ENCODE results near the gene NT5M. TPM values are rescaled to one million over a fixed set of nuclear protein-coding genes. Genes with fewer than 3 reads are reported as not detected.

The NT5M gene
- 1.2 and 7.6 TPM in 2 replicates for total RNA-seq (2011; cell fraction: chromatin; rRNA removed; ENCODE audit: low replicate concordance)
- total RNA-seq (2011; cell fraction: nucleolus; rRNA removed) = 10.3 and 10.8 TPM in 2 replicates
- 4.5 and 5.5 TPM in 2 replicates for total RNA-seq (2011; cell fraction: nucleoplasm; rRNA removed)
- 9.1 and 10.2 TPM in 2 replicates for total RNA-seq (2014; rRNA removed)
- 1.5 and 1.8 TPM in 2 replicates for total RNA-seq (2014; rRNA removed; fragmentation: Illumina TruSeq; extraction: Trizol)
- total RNA-seq (2015; rRNA removed; fragmentation: Illumina TruSeq; extraction: Trizol) = 3.4 and 4.0 TPM in 2 replicates
- 8.8 and 10.1 TPM in 2 replicates for total RNA-seq (2021)
- polyA plus RNA-seq (2011; rRNA removed) = 4.9 and 9.1 TPM in 2 replicates
- 10.1 and 17.9 TPM in 2 replicates for polyA plus RNA-seq (2011; cell fraction: cytosol; rRNA removed)
- polyA plus RNA-seq (2011; cell fraction: nucleus; rRNA removed) = 15.2 and 18.1 TPM in 2 replicates
- 4.6 and 20.2 TPM in 2 replicates for polyA plus RNA-seq (2012)
- polyA plus RNA-seq (2014; fragmentation: Illumina TruSeq; extraction: Trizol) = 2.5 and 4.1 TPM in 2 replicates
- under 1 TPM; 0.24 to 0.43 TPM for polyA plus RNA-seq (2014; fragmentation: Nextera tagmentation; extraction: Ambion mirVana)
- 8.2 and 9.6 TPM in 2 replicates for polyA plus RNA-seq (2014; rRNA removed)
- polyA minus RNA-seq (2011; rRNA and poly(A)+ RNA removed) = 1.7 and 1.8 TPM in 2 replicates
- polyA minus RNA-seq (2011; cell fraction: cytosol; rRNA and poly(A)+ RNA removed) = 3.1 and 5.4 TPM in 2 replicates
- 7.1 and 7.8 TPM in 2 replicates for polyA minus RNA-seq (2011; cell fraction: nucleus; rRNA and poly(A)+ RNA removed)
- percentile 59 among the genes with signal in this experiment for Bru-seq, nascent RNA
- percentile 56 among the genes with signal in this experiment for BruChase-seq, experiment 1, labeled RNA remaining after a 2-hour chase
- percentile 53 among the genes with signal in this experiment for BruChase-seq, experiment 2, labeled RNA remaining after a 6-hour chase
- long read RNA-seq, experiment 1, transcript NT5M-207 (5 exons, 1,635 nt) = major isoform, 6 of 29 reads
- long read RNA-seq, experiment 1, transcript NT5M-201 (5 exons, 1,617 nt) = minor isoform, 5 of 29 reads
- long read RNA-seq, experiment 1, partial matches to known transcripts = 2 of 29 reads
- long read RNA-seq, experiment 1, other reads (novel, unspliced or antisense) = 16 of 29 reads
- long read RNA-seq, experiment 2, partial matches to known transcripts = 0 of 11 reads
- long read RNA-seq, experiment 2, other reads (novel, unspliced or antisense) = 8 of 11 reads
- long read RNA-seq, experiment 3, partial matches to known transcripts = 0 of 4 reads
- long read RNA-seq, experiment 3, other reads (novel, unspliced or antisense) = 3 of 4 reads

DNA sequence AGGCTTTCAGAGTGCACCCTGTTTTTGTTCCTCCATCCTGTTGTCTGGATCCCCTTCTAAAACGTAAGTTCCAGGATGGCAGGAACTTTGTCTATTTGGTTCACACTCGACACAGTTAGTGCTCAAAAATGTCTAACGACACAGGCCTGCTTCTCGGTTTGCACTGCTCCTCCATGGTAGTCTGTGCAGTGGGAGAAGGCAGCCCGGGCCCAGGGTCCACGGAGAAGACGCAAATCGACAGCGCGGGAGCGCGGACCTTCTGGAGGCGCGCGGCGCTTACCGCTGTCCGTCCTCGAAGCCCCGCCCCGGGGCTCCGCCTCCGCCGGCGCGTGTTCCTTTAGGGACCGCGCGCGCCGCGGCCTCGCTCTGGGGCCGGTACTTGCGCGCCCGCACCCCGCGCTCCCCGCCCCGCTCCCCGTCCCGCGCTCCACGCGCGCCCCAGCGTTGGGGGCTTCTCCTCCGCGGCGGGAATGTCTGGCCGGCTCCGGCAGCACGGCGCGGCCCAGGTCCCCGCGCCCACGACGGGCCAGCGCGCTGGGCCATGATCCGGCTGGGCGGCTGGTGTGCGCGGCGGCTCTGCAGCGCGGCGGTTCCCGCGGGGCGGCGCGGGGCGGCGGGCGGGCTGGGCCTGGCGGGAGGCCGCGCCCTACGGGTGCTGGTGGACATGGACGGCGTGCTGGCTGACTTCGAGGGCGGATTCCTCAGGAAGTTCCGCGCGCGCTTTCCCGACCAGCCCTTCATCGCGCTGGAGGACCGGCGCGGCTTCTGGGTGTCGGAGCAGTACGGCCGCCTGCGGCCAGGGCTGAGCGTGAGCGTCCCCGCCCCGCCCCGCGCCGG is at the start of gene NT5M:
Gene NT5M, plus strand, starts transcription at position 364 of the 837 bp plus-strand sequence. Its CDS starts 178 bp downstream, at position 542.
- POLR2A ChIA-PET = interaction anchor here (0.6 to 1.3 kb wide), 3 partner anchors 12 to 1005 kb away, joined by 3 to 4 read pairs (median 3); no protein-coding TSS in a partner anchor
- TF ChIP-seq POLR2B (IDR thresholded peaks at IDR 0.05; ENCODE audit: low read depth, partially characterized antibody) (peak; percentile 55), ZNF197 (CRISPR knock-in tag; IDR thresholded peaks at IDR 0.05; ENCODE audit: low read depth) (no peak), ATF1 (CRISPR knock-in tag; IDR thresholded peaks at IDR 0.05) (no peak), ATF1 (tag; IDR thresholded peaks at IDR 0.05) (peak; percentile 30; the same call in 1 of the 2 replicates), TARDBP (IDR thresholded peaks at IDR 0.05) (no peak), ZNF146 (CRISPR knock-in tag; IDR thresholded peaks at IDR 0.05; ENCODE audit: unreplicated experiment) (no peak), TFAP4 (CRISPR knock-in tag; IDR thresholded peaks at IDR 0.05; ENCODE audit: borderline replicate concordance) (peak; percentile 29; the same call in 1 of the 2 replicates), HNRNPLL (IDR thresholded peaks at IDR 0.05; ENCODE audit: low read depth, low read length, poor library complexity, severe bottlenecking) (peak; percentile 73), IFI16 (CRISPR knock-in tag; IDR thresholded peaks at IDR 0.05) (no peak), RBBP5 (IDR thresholded peaks at IDR 0.05; ENCODE audit: borderline replicate concordance, insufficient read depth, low read length, poor library complexity, severe bottlenecking) (peak; percentile 48), GABPA (tag; conservative IDR thresholded peaks at IDR 0.05; ENCODE audit: low read depth) (peak; percentile 27; the same call in 1 of the 2 replicates), CHCHD3 (CRISPR knock-in tag; IDR thresholded peaks at IDR 0.05) (no peak), ZNF121 (CRISPR knock-in tag; conservative IDR thresholded peaks at IDR 0.05) (no peak)
- TF ChIP-seq, protein P1, sequence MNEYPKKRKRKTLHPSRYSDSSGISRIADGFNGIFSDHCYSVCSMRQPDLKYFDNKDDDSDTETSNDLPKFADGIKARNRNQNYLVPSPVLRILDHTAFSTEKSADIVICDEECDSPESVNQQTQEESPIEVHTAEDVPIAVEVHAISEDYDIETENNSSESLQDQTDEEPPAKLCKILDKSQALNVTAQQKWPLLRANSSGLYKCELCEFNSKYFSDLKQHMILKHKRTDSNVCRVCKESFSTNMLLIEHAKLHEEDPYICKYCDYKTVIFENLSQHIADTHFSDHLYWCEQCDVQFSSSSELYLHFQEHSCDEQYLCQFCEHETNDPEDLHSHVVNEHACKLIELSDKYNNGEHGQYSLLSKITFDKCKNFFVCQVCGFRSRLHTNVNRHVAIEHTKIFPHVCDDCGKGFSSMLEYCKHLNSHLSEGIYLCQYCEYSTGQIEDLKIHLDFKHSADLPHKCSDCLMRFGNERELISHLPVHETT (CRISPR knock-in tag; conservative IDR thresholded peaks at IDR 0.05 in 1 of 2, IDR thresholded peaks at IDR 0.05 in 1 of 2) = 0 out of 4 replicates have a peak, but pooled peaks of 1 of the 2 experiments have one; percentile 18

More for the DNA sequence above, at the start of gene NT5M:
- Histone ChIP-seq H3K4me2 (ENCODE audit: insufficient read depth, low read length) (peak within 1 kb of the TSS; percentile 90), H3K9ac (ENCODE audit: insufficient read depth in 1 of 2, low read depth in 2 of 2, low read length in 2 of 2) (peak within 1 kb of the TSS; percentile 85 to 90), H3K4me3 (peak within 1 kb of the TSS; percentile 74), H3K9me3 (replicated peaks; ENCODE audit: control insufficient read depth, insufficient read depth, low read depth, low read length) (no peaks in the 10 kb centered on the region), H3K4me1 (replicated peaks in 1 of 2; ENCODE audit: control insufficient read depth in 2 of 2, insufficient read depth in 2 of 2, low read length in 2 of 2) (peaks cover 18 to 22% of the 10 kb centered on the region in 2 experiments; a peak in 4 of 5 replicates), H4K20me1 (replicated peaks; ENCODE audit: control insufficient read depth, insufficient read depth, low read length) (no peaks in the 10 kb centered on the region), H3K9me1 (ENCODE audit: control insufficient read depth, insufficient read depth, low read length) (no peaks in the 10 kb centered on the region), H3K79me2 (ENCODE audit: control insufficient read depth, insufficient read depth, low read length) (peaks cover 39% of the 10 kb centered on the region), H3K27me3 (ENCODE audit: control insufficient read depth in 2 of 2, insufficient read depth in 2 of 2, low read length in 2 of 2) (no peaks in the 10 kb centered on the region), H3K27ac (ENCODE audit: extremely low read depth, low read depth, low read length) (peak within 1 kb of the TSS; percentile 89), H3K36me3 (ENCODE audit: control insufficient read depth, insufficient read depth, low read length) (peaks cover 7% of the 10 kb centered on the region; the same call in 2 of the 3 replicates), H2AFZ (ENCODE audit: low read depth, low read length) (peak within 1 kb of the TSS; percentile 80)
- no TSS peak for BruUV-seq (replicated peaks)
- 0% methylated on average over 18 of the region's 107 CpGs for WGBS (ENCODE audit: insufficient coverage, low coverage, missing lambda C conversion rate)
- CTCF ChIA-PET (ENCODE audit: low intra/inter-chr PET ratio) = no interaction called here
- ATAC-seq (peak; percentile 87), FAIRE-seq (peak; percentile 73), DNase-seq (ENCODE audit: extremely low read depth in 1 of 4, low spot score in 3 of 4) (peak; percentile 84 to 90 (median 85))
- intact Hi-C loops (cut with micrococcal nuclease) (no loop called here), in situ Hi-C loops (cut with MboI) (no loop called here)

Data from K562 (cell line).